ENCODE data around the gene VAT1L. TPM values are rescaled to one million over a fixed set of nuclear protein-coding genes. Genes with fewer than 3 reads are reported as not detected.
"Not testable (repeated sequence)": the region's sequence is repeated elsewhere in the genome, so short reads cannot be mapped to it uniquely, and the experiment has no call there.

Gene VAT1L
- total RNA-seq, 1 donor from 2014 or later, result 13.4 TPM

GRCh38 chr16:77918809-77919707 lies 130.7 kb downstream of the VAT1L start:
- DNase-seq, result no peak

GRCh38 chr16:77919761-77920415 lies 131.5 kb downstream of the VAT1L start:
- no peak for DNase-seq

GRCh38 chr16:77920984-77921383 lies 132.6 kb downstream of the VAT1L start:
- DNase-seq, result no peak

GRCh38 chr16:77922228-77922754 lies 133.9 kb downstream of the VAT1L start:
- DNase-seq, result no peak

- no peak for DNase-seq
Observed at GRCh38 chr16:77925531-77925930, 137.2 kb downstream of the VAT1L start.

- no peak for DNase-seq
Observed at GRCh38 chr16:77928096-77928495, 139.7 kb downstream of the VAT1L start.

GRCh38 chr16:77929004-77929403 lies 140.6 kb downstream of the VAT1L start:
- DNase-seq, result no peak

GRCh38 chr16:77931058-77931457 lies 142.7 kb downstream of the VAT1L start:
- DNase-seq, result no peak

- DNase-seq, result no peak
Observed at GRCh38 chr16:77937473-77938149, 149.2 kb downstream of the VAT1L start.

- no peak for DNase-seq
Observed at GRCh38 chr16:77938913-77939312, 150.5 kb downstream of the VAT1L start.

- DNase-seq, result no peak
Observed at GRCh38 chr16:77939968-77940367, 151.6 kb downstream of the VAT1L start.

- no peak for DNase-seq
Observed at GRCh38 chr16:77943801-77944200, 155.4 kb downstream of the VAT1L start.

- DNase-seq, result no peak
Observed at GRCh38 chr16:77944631-77945030, 156.3 kb downstream of the VAT1L start.

- DNase-seq, result no peak
Observed at GRCh38 chr16:77945126-77945525, 156.8 kb downstream of the VAT1L start.

GRCh38 chr16:77946823-77947222 lies 158.5 kb downstream of the VAT1L start:
- DNase-seq, result no peak

- not testable (repeated sequence) for DNase-seq
Observed at GRCh38 chr16:77947590-77947989, 159.2 kb downstream of the VAT1L start.

- DNase-seq, result no peak
Observed at GRCh38 chr16:77948835-77949234, 160.5 kb downstream of the VAT1L start.

GRCh38 chr16:77949445-77949844 lies 161.1 kb downstream of the VAT1L start:
- DNase-seq, result no peak

- no peak for DNase-seq
Observed at GRCh38 chr16:77951788-77952187, 163.4 kb downstream of the VAT1L start.

GRCh38 chr16:77955127-77955526 lies 166.8 kb downstream of the VAT1L start:
- DNase-seq, result no peak

- no peak for DNase-seq
Observed at GRCh38 chr16:77956231-77956630, 167.9 kb downstream of the VAT1L start.

GRCh38 chr16:77960766-77961165 lies 172.4 kb downstream of the VAT1L start:
- DNase-seq, result no peak

GRCh38 chr16:77961814-77962213 lies 173.4 kb downstream of the VAT1L start:
- DNase-seq, result no peak

All from occipital lobe (tissue), 2 donors.